Measurements from ENCODE around the gene TXNDC15. TPM values are rescaled to one million over a fixed set of nuclear protein-coding genes. Genes with fewer than 3 reads are reported as not detected.
"Not testable (repeated sequence)": the region's sequence is repeated elsewhere in the genome, so short reads cannot be mapped to it uniquely, and the experiment has no call there.

TXNDC15 gene, protein sequence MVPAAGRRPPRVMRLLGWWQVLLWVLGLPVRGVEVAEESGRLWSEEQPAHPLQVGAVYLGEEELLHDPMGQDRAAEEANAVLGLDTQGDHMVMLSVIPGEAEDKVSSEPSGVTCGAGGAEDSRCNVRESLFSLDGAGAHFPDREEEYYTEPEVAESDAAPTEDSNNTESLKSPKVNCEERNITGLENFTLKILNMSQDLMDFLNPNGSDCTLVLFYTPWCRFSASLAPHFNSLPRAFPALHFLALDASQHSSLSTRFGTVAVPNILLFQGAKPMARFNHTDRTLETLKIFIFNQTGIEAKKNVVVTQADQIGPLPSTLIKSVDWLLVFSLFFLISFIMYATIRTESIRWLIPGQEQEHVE
- 39.9 and 85.9 TPM in 2 replicates for total RNA-seq (ENCODE audit: low replicate concordance)

GRCh38 chr5:134873987-134874830 lies at the start of gene TXNDC15:
Gene TXNDC15, plus strand, starts transcription at chr5:134874371. Its CDS starts 57 bp downstream, at chr5:134874428.
- no peak for TF ChIP-seq CTCF (IDR thresholded peaks at IDR 0.05; ENCODE audit: insufficient read depth, low read length)
- peak within 1 kb of the TSS; percentile 91 for H3K4me3 ChIP-seq (ENCODE audit: low read depth, low read length)
- DNase-seq (ENCODE audit: low read depth), result peak; percentile 83

DNA sequence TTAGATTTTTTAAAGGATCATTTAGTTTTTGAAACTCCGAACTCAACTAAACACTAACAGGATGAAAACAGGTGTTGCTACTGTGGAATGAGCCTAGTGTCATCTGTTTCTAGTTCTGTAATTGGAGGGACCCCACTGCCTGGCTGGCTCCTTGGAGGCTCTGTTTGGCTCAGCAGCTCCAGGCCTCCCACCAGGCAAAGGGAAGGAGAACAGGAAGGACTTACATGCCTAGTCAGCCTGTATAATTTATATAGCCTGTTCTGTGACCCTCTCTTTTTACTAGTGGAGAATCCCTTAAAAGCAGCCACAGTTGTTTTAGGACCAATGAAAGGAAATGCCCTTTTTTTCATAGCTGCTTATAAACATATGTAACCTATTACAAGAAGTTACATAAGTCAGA lies 49.5 kb upstream of the TXNDC15 start:
- TF ChIP-seq CTCF (IDR thresholded peaks at IDR 0.05; ENCODE audit: insufficient read depth, low read length), result no peak
- no peak overlapping the region for H3K4me3 ChIP-seq (ENCODE audit: low read depth, low read length)
- no peak for DNase-seq (ENCODE audit: low read depth)

GRCh38 chr5:134825212-134825611 lies 49.0 kb upstream of the TXNDC15 start:
- DNase-seq (ENCODE audit: low read depth), result no peak
- H3K4me3 ChIP-seq (ENCODE audit: low read depth, low read length), result no peak overlapping the region
- TF ChIP-seq CTCF (IDR thresholded peaks at IDR 0.05; ENCODE audit: insufficient read depth, low read length), result no peak

DNA sequence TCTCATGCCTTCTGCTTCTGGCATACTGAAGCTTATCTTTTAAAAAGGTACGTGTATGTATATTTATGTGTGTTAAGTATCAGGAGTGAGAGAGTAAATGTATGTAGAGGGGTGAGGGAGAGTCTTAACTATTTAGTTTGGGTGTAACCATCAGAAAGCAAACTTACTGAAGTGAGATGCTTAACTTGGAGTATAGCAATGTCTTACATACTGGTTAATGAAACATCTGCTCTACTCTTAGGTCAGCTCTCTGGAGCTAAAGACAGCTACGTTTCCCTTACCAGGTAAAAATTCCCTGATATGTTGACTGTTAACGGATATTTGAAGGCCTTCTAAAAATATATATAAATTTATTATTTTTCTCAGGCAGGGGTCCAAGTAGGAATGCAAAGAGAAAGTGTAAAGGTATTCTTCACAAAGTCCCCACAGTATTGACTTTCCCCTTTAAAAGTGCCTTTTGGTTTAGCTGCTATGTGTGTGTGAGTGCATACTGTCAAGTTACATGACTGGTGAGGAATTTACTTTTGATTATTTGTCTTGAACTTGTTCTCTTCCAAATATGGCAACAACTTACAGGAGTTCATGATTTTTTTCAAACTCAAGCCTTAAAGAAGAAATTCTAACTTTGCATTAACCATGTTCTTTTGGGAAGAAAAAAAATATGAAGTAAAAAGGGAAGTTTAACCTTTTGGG lies 40.7 kb upstream of the TXNDC15 start:
- TF ChIP-seq CTCF (IDR thresholded peaks at IDR 0.05; ENCODE audit: insufficient read depth, low read length), result no peak
- DNase-seq (ENCODE audit: low read depth), result no peak
- H3K4me3 ChIP-seq (ENCODE audit: low read depth, low read length), result no peak overlapping the region

DNA sequence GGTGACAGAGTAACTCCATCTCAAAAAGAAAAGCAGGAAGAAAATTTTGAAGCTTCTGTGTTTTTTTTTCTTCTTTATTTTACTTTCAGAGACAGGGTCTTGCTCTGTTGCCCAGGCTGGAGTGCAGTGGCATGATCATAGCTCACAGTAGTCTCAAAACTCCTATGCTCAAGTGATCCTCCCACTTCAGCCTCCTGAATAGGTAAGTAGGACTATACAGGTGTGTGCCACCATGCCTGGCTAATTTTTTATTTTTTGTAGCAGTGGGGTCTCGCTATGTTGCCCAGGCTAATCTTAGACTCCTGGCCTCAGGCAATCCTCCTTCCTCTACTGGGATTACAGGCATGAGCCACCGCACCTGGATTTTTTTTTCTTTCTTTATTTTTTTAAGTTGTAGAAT lies 38.5 kb upstream of the TXNDC15 start:
- TF ChIP-seq CTCF (IDR thresholded peaks at IDR 0.05; ENCODE audit: insufficient read depth, low read length), result no peak
- H3K4me3 ChIP-seq (ENCODE audit: low read depth, low read length), result no peak overlapping the region
- no peak for DNase-seq (ENCODE audit: low read depth)

DNA sequence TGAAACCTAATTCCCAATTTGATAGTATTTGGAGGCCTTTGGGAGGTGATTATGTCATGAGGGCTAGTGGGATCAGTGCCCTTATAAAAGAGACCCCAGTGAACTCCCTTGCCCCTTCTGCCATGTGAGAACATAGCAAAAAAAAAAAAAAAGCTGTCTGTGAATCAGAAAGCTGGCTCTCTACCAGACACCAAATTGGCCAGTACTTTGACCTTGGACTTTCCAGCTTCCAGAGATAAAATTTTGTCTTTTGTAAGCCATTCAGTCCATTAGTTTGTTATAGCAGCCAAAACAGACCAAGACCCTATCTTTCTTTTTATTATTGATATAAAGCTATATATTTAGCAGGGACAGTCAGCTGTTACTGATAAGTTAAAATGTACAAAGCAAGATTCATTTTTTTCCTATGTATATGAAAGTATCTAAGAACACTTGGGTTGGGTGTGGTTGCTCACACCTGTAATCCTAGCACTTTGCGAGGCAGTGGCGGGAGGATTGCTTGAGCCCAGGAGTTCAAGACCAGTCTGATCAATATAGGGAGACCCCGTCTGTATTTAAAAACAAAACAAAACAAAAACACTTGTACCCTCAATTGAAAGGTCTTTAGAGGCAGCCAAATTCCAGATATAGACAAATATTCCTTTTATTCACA lies 36.5 kb upstream of the TXNDC15 start:
- peak; percentile 47 for DNase-seq (ENCODE audit: low read depth)
- H3K4me3 ChIP-seq (ENCODE audit: low read depth, low read length), result no peak overlapping the region
- TF ChIP-seq CTCF (IDR thresholded peaks at IDR 0.05; ENCODE audit: insufficient read depth, low read length), result no peak

DNA sequence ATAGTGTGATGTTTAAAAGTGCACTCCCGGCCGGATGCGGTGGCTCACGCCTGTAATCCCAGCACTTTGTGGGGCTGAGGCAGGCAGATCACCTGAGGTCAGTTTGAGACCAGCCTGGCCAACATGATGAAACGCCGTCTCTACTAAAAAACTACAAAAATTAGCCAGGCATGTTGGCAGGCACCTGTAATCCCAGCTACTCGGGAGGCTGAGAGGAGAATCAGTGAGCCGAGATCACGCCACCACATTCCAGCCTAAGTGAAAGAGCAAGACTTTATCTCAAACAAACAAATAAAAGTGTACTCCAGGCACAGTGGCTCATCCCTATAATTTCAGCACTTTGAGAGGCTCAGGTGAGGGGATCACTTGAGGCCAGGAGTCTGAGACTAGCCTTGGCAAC lies 35.8 kb upstream of the TXNDC15 start:
- H3K4me3 ChIP-seq (ENCODE audit: low read depth, low read length); DNase-seq (ENCODE audit: low read depth): not testable (repeated sequence)
